Prostate gland (tissue), 2 donors: ENCODE results near the gene LRRC74B. TPM values are rescaled to one million over a fixed set of nuclear protein-coding genes. Genes with fewer than 3 reads are reported as not detected.
"Not testable (repeated sequence)": the region's sequence is repeated elsewhere in the genome, so short reads cannot be mapped to it uniquely, and the experiment has no call there.

Source experiments
- DNase-seq: peaks from one replicate; pipeline ENCODE4 v3.0.0-alpha.2; 2019; ENCODE audit warnings: low spot score
- H3K27ac ChIP-seq, 2 donors: fragments of 200-600 bp; sonication (generic); 2 replicates each; pipeline ENCODE4 v1.5.1; 2017 to 2019
- H3K27me3 ChIP-seq: fragments of 200-600 bp; sonication (generic); replicated peaks from 2 replicates; pipeline ENCODE4 v1.5.1; 2019; ENCODE audit not compliant: insufficient read depth
- H3K36me3 ChIP-seq, 2 donors: fragments of 200-600 bp; sonication (generic); 1 replicate in 1 of 2; 2 replicates in 1 of 2; pipeline versions ENCODE4 v1.5.1 to v1.8.1; 2017 to 2019
- H3K4me1 ChIP-seq: fragments of 200-600 bp; sonication (generic); replicated peaks from 2 replicates; pipeline ENCODE4 v1.5.1; 2019
- H3K4me3 ChIP-seq, 2 donors: fragments of 200-600 bp; sonication (generic); 2 replicates each; pipeline ENCODE4 v1.5.1; 2017 to 2019
- H3K9me3 ChIP-seq: fragments of 200-600 bp; sonication (generic); 2 replicates; pipeline ENCODE4 v1.5.1; 2017
- POLR2A ChIP-seq: fragments of 450-650 bp; IDR thresholded peaks from one replicate; pipeline ENCODE4 v1.6.1; 2016; ENCODE audit warnings: antibody characterized with exemption, mild to moderate bottlenecking
- POLR2AphosphoS5 ChIP-seq: sonication (generic); formaldehyde crosslinking; IDR thresholded peaks from one replicate; pipeline ENCODE4 v1.6.1; 2017; ENCODE audit warnings: antibody characterized with exemption
- WGBS: methylation state at CpG from one replicate; pipeline ENCODE4 v1.1.5; 2018; 5-methylcytosine and 5-hydroxymethylcytosine counted together
- intact Hi-C: fragments of 100-400 bp; cut with DNase I; formaldehyde crosslinking; loops from one replicate; pipeline ENCODE4 v1.14.2; 2022
- total RNA-seq, 2 donors: library from RNA; depleted of rRNA; stranded (reverse); fragments of >200 nt; gene quantifications; one replicate each; pipeline ENCODE4 v1.1.0, GENCODE V29; 2016
- TF ChIP-seq, protein P1 (sequence below), 4 experiments: fragments of 200-600 bp in 2 of 4; fragments of 450-650 bp in 2 of 4; sonication (generic) in 2 of 4; IDR thresholded peaks; 1 replicate in 3 of 4; 2 replicates in 1 of 4; pipeline ENCODE4 v1.5.1; 2016 to 2019; ENCODE audit warnings: antibody characterized with exemption in 4 of 4, mild to moderate bottlenecking in 2 of 4, moderate library complexity in 2 of 4

LRRC74B gene
- total RNA-seq, 2 donors from 2014 or later: 0.45 TPM; not detected in 1

DNA sequence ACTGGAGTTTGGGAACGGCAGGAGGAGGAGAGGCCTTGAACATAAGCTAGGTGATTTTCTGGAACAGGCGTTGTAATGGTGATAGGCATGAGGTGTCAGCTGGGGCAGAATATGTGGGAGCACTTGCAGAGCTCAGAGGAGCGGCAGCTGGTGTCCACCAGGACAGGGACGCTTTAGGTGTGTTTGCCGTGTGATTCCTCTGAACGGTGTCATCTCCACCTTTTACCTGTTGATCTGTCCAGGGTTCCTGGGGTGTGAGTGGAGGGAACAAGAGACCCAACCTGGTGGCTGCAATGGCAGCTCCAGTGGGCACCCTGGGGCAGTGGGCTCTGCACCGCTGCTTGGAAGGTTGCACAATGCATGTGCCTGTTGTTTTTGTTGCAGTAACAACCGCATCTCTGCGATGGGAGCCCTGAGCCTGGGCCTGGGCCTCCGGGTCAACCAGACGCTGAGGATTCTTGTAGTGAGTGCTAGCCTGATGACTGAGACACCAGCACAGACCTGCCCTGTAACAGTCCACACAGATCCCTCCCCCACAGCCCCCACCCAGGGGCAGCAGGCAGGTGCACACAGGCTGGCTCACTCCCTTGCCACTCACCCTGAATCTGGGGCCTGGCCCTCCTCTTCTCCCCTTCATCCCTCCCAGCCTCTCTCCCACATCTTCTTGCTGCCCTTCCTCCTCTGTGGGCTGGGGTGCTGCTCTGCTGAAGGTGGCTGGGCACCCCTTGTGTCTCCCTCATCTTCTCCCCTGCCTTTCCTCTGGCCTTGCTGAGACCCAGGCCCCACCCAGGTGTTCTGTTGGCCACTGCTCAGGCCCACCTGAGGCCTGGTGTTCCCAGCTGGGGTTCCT is 9.2 kb downstream of the LRRC74B start:
- no peaks in the 10 kb centered on the region for H3K36me3 ChIP-seq

DNA sequence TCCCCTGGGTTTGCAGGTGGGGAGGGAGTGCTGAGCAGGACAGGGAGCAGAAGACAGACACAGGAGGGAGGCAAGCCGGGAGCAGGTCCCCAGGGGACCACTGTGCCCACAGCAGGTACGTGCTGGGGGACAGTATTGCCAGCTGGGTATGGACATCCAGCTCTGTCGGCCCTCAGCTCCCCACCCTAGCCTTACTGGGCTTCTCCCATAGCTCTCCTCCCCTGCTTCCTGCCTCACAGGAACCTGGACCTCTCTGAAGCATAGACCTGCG is 9.8 kb downstream of the LRRC74B start:
- Histone ChIP-seq H3K4me1 (no peaks in the 10 kb centered on the region), H3K4me3 (no peak overlapping the region), H3K36me3 (no peaks in the 10 kb centered on the region), H3K27me3 (no peaks in the 10 kb centered on the region), H3K9me3 (no peaks in the 10 kb centered on the region), H3K27ac (no peak overlapping the region)
- intact Hi-C loops: no loop called here
- TF ChIP-seq POLR2AphosphoS5 (no peak), POLR2A (no peak)
- TF ChIP-seq, protein P1, sequence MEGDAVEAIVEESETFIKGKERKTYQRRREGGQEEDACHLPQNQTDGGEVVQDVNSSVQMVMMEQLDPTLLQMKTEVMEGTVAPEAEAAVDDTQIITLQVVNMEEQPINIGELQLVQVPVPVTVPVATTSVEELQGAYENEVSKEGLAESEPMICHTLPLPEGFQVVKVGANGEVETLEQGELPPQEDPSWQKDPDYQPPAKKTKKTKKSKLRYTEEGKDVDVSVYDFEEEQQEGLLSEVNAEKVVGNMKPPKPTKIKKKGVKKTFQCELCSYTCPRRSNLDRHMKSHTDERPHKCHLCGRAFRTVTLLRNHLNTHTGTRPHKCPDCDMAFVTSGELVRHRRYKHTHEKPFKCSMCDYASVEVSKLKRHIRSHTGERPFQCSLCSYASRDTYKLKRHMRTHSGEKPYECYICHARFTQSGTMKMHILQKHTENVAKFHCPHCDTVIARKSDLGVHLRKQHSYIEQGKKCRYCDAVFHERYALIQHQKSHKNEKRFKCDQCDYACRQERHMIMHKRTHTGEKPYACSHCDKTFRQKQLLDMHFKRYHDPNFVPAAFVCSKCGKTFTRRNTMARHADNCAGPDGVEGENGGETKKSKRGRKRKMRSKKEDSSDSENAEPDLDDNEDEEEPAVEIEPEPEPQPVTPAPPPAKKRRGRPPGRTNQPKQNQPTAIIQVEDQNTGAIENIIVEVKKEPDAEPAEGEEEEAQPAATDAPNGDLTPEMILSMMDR (IDR thresholded peaks at IDR 0.05): no peak
- WGBS: 54% methylated on average over 4 of the region's 4 CpGs
- DNase-seq: no peak

More for the DNA sequence above, 9.2 kb downstream of the LRRC74B start:
- Histone ChIP-seq H3K27me3 (no peaks in the 10 kb centered on the region), H3K27ac (no peak overlapping the region), H3K4me3 (no peak overlapping the region), H3K9me3 (no peaks in the 10 kb centered on the region), H3K4me1 (no peaks in the 10 kb centered on the region)
- DNase-seq: no peak
- TF ChIP-seq, protein P1 (IDR thresholded peaks at IDR 0.05): no peak
- TF ChIP-seq POLR2A (no peak), POLR2AphosphoS5 (no peak)
- WGBS: 86% methylated on average over 11 of the region's 11 CpGs
- intact Hi-C loops: no loop called here

DNA sequence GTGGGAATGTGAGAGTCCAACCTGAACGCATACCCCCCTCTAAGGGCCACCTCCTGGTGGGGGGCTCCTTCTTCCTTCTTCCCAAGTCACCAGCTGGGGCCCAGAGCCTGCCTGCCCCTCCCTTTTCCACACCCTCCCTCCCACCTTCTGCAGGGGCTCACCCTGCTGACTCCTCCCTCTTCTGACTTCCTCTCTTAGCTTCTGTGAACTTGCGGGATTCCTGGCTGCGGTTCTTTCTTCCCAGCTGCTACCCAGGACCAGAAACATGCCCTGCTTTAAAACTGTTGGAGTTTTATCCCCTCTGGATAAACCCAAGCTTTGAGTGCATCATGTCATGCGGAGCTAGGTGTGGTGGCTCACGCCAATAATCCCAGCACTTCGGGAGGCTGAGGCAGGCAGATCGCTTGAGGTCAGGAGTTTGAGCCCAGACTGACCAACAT is 10.2 kb downstream of the LRRC74B start:
- H3K27ac ChIP-seq: no peak overlapping the region
- no peaks in the 10 kb centered on the region for H3K27me3 ChIP-seq
- no peak for DNase-seq
- TF ChIP-seq POLR2AphosphoS5 (no peak), POLR2A (no peak)
- TF ChIP-seq, protein P1 (IDR thresholded peaks at IDR 0.05): no peak
- intact Hi-C loops: no loop called here
- no peaks in the 10 kb centered on the region for H3K9me3 ChIP-seq
- 62% methylated on average over 7 of the region's 7 CpGs for WGBS
- H3K36me3 ChIP-seq: no peaks in the 10 kb centered on the region
- H3K4me3 ChIP-seq: no peak overlapping the region
- H3K4me1 ChIP-seq: no peaks in the 10 kb centered on the region

DNA sequence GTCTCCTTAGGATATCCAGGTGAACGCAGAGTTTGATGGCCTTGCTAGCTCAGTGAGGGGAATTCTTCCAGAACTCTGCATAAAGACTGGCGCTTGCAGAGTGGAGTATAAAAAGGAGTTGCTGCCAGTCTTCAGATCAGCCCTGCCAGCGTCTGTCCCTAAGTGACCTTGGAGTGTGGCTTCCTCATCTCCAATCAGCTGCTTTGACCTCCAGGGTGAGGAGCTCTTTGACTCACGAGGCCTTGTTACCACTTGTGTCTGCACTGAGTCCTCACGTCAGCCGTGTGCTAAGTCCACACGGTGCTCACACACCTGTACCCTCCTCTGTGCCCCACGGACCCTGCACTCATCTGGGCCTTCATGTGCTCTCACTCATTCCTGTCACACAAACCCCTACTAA is 14.6 kb downstream of the LRRC74B start:
- H3K27me3 ChIP-seq, H3K4me1 ChIP-seq, intact Hi-C loops, H3K27ac ChIP-seq, H3K9me3 ChIP-seq, H3K4me3 ChIP-seq, DNase-seq, H3K36me3 ChIP-seq: not testable (repeated sequence)
- WGBS: 90% methylated on average over 8 of the region's 8 CpGs

DNA sequence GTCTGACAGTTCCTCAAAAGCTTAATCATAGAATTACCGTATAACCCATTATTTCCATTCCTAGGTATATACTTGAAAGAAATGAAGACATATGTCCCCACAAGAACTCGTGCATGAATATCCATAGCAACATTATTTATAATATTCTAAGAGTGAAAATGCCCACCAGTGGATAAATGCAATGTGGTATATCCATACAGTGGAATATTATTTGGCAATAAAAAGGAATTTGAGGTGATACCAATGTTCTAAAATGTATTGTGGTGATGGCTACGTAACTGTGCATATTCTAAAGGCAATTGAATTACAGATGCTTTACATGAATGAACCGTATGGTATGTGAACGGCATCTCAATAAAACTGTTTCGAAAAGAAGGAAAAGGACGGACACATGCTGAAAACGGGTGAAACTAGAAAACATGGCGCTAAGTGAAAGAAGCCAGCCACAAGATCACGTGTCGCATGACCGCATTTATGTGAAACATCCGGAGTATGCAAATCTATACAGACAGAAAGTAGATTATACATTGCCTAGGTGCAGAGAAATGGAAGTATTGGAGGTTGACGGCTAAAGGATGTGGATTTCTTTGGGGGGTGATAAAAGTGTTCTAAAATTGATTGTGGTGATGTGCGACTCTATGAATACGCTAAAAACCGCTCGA is 16.0 kb downstream of the LRRC74B start:
- 94% methylated on average over 15 of the region's 18 CpGs for WGBS
- H3K36me3 ChIP-seq, H3K27ac ChIP-seq, H3K4me3 ChIP-seq, H3K4me1 ChIP-seq, DNase-seq, intact Hi-C loops, H3K9me3 ChIP-seq, H3K27me3 ChIP-seq: not testable (repeated sequence)

DNA sequence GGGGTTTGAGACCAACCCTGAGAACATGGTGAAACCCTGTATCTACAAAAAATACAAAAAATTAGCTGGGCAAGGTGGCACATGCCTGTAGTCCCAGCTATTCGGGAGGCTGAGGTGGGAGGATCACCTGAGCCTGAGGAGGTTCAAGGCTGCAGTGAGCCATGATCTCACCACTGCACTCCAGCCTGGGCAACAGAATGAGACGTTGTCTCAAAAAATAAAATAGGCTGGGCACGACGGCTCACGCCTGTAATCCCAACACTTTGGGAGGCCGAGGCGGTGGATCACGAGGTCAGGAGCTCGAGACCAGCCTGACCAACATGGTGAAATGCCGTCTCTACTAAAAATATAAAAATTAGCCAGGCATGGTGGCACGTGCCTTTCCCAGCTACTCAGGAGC is 18.7 kb downstream of the LRRC74B start:
- H3K9me3 ChIP-seq, H3K27me3 ChIP-seq, H3K4me3 ChIP-seq, H3K4me1 ChIP-seq, H3K27ac ChIP-seq, intact Hi-C loops, DNase-seq, H3K36me3 ChIP-seq: not testable (repeated sequence)
- 71% methylated on average over 11 of the region's 11 CpGs for WGBS
